Suprapubic skin (tissue), 4 donors: ENCODE measurements around the gene CDK5RAP3. TPM values are rescaled to one million over a fixed set of nuclear protein-coding genes. Genes with fewer than 3 reads are reported as not detected.

ENCODE experiments used
- DNase-seq, 2 donors: peaks; one replicate each; pipeline ENCODE4 v3.0.0-alpha.2; 2019; ENCODE audit warnings: low spot score in 2 of 2
- H3K27ac ChIP-seq: fragments of 200-600 bp; sonication (generic); one replicate; pipeline ENCODE4 v1.5.1; 2019
- H3K27me3 ChIP-seq: fragments of 200-600 bp; sonication (generic); one replicate; pipeline ENCODE4 v1.5.1; 2019
- H3K36me3 ChIP-seq: fragments of 200-600 bp; sonication (generic); one replicate; pipeline ENCODE4 v1.5.1; 2019
- H3K4me1 ChIP-seq: fragments of 200-600 bp; sonication (generic); one replicate; pipeline ENCODE4 v1.5.1; 2019
- H3K4me3 ChIP-seq: fragments of 200-600 bp; sonication (generic); one replicate; pipeline ENCODE4 v1.5.1; 2019; ENCODE audit warnings: mild to moderate bottlenecking
- H3K9me3 ChIP-seq: fragments of 200-600 bp; sonication (generic); one replicate; pipeline ENCODE4 v1.5.1; 2019
- EP300 ChIP-seq: sonication (generic); formaldehyde crosslinking; IDR thresholded peaks from one replicate; pipeline ENCODE4 v1.6.1; 2017; ENCODE audit warnings: antibody characterized with exemption
- POLR2A ChIP-seq, 2 donors: fragments of 450-650 bp; IDR thresholded peaks; one replicate each; pipeline ENCODE4 v1.6.1; 2017; ENCODE audit warnings: antibody characterized with exemption in 2 of 2, mild to moderate bottlenecking in 2 of 2, moderate library complexity in 2 of 2
- POLR2AphosphoS5 ChIP-seq, 3 donors: sonication (generic); formaldehyde crosslinking; IDR thresholded peaks; one replicate each; pipeline ENCODE4 v1.6.1; 2017; ENCODE audit warnings: antibody characterized with exemption in 3 of 3
- WGBS: methylation state at CpG from one replicate; pipeline ENCODE4 v1.1.5; 2018; 5-methylcytosine and 5-hydroxymethylcytosine counted together
- total RNA-seq, 4 donors: library from RNA; depleted of rRNA; stranded (reverse); fragments of >200 nt; gene quantifications; one replicate each; pipeline ENCODE4 v1.1.0, GENCODE V29; 2016
- TF ChIP-seq, protein P1 (sequence below), 2 donors: fragments of 200-600 bp in 1 of 2; fragments of 450-650 bp in 1 of 2; sonication (generic) in 1 of 2; IDR thresholded peaks; one replicate each; pipeline ENCODE4 v1.5.1; 2016 to 2019; ENCODE audit warnings: antibody characterized with exemption in 2 of 2, mild to moderate bottlenecking in 1 of 2, moderate library complexity in 1 of 2

The CDK5RAP3 gene
- total RNA-seq, 4 donors from 2014 or later, result 100 to 296 (median 142) TPM

DNA sequence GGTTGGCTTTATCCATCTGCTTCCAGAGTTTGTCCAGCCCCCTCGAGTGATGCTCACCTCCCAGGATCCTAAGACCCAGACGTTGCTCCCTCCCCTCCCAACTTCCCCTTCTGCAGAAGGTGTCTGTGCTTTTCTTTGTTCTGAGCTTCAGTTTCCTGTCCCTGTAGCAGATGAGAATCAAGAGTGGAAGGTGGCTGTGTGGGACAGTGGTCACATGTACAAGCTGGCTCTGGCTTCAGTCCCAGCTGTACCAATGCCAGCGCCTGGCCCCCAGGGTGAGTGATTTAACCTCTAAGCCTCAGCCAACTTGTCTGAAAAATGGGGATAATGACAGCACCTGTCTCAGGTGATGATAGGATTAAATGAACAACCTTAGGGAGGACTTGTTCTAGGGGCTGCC is 21.0 kb upstream of the CDK5RAP3 start:
- 51% methylated on average over 3 of the region's 3 CpGs for WGBS
- DNase-seq, result no peak
- no peak for TF ChIP-seq POLR2AphosphoS5 (IDR thresholded peaks at IDR 0.05)
- no peak for TF ChIP-seq POLR2A (IDR thresholded peaks at IDR 0.05)
- no peak for TF ChIP-seq EP300
- TF ChIP-seq, protein P1, sequence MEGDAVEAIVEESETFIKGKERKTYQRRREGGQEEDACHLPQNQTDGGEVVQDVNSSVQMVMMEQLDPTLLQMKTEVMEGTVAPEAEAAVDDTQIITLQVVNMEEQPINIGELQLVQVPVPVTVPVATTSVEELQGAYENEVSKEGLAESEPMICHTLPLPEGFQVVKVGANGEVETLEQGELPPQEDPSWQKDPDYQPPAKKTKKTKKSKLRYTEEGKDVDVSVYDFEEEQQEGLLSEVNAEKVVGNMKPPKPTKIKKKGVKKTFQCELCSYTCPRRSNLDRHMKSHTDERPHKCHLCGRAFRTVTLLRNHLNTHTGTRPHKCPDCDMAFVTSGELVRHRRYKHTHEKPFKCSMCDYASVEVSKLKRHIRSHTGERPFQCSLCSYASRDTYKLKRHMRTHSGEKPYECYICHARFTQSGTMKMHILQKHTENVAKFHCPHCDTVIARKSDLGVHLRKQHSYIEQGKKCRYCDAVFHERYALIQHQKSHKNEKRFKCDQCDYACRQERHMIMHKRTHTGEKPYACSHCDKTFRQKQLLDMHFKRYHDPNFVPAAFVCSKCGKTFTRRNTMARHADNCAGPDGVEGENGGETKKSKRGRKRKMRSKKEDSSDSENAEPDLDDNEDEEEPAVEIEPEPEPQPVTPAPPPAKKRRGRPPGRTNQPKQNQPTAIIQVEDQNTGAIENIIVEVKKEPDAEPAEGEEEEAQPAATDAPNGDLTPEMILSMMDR (IDR thresholded peaks at IDR 0.05), result no peak
- Histone ChIP-seq H3K27me3 (no peaks in the 10 kb centered on the region), H3K4me1 (peaks cover 26% of the 10 kb centered on the region), H3K27ac (peak overlapping the region; percentile 69), H3K36me3 (peaks cover 12% of the 10 kb centered on the region), H3K4me3 (no peak overlapping the region), H3K9me3 (no peaks in the 10 kb centered on the region)

DNA sequence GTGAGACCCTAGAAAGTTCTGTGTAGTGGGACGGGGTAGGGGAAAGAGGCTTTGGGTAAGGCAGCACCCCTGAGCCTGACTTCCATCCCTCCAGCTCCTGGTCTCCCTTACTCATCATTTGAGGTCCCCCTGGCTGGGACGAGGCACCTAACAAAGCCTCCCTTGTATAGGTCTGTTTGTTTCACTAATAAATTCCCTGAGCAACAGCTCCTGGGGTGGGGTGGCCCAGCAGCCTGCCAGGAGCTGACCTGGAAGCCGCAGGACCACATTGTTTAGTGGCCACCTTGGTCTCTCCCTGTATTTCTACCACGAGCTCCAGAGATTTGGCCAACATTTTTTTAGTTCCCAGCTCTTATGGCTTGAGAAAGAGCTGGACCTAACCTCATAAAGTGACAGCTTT is 20.5 kb upstream of the CDK5RAP3 start:
- H3K27ac ChIP-seq, result peak overlapping the region; percentile 5
- TF ChIP-seq EP300 (no peak), POLR2AphosphoS5 (IDR thresholded peaks at IDR 0.05) (no peak), POLR2A (IDR thresholded peaks at IDR 0.05) (no peak)
- TF ChIP-seq, protein P1 (IDR thresholded peaks at IDR 0.05), result no peak
- no peak for DNase-seq

DNA sequence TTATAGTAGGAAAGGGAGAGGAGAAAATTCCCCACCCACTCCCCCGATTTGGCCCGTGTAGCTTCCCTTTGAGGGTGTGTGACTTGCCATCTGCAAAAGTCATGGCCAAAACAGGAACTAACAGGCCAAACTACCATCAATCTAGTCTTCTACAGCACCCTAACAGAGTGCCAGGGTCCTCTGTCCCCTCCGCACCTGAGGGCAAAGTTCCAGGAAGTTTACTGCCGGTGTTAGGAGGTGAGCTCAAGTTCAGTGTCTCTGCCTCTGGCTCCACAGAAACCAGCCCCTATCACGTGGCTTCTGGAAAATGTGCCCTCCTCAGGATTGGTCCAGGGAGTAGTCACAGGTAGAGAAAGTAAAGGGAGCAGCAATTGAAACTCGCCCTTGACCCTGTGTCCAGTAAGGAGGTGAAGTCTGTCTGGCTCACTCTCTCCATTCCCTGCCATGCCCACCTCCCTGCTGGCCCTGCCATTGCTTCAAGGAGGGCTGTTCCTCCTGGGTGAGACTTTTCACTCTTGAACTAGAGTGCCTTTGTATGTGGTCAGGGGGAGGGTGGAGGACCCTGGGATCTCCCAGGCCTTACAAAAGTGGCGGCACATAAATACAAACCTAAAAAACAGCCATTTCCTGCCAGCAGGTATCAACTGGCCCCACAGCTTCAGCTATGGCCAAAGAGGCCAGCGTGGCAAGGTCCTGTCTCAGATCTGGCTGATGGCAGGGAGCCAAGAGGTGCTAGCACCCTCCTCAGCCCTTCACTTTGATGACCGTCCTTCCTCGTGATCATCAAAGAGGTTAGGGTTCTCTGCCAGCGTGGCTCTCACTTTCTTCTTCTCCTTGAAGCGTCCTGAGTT is 18.5 kb upstream of the CDK5RAP3 start:
- H3K36me3 ChIP-seq, result no peaks in the 10 kb centered on the region
- DNase-seq, result no peak
- H3K9me3 ChIP-seq, result no peaks in the 10 kb centered on the region
- no peaks in the 10 kb centered on the region for H3K27me3 ChIP-seq
- H3K4me3 ChIP-seq, result no peak overlapping the region
- H3K4me1 ChIP-seq, result peaks cover 35% of the 10 kb centered on the region
- TF ChIP-seq POLR2A (IDR thresholded peaks at IDR 0.05), result no peak
- TF ChIP-seq EP300, result no peak
- TF ChIP-seq, protein P1 (IDR thresholded peaks at IDR 0.05), result no peak
- TF ChIP-seq POLR2AphosphoS5 (IDR thresholded peaks at IDR 0.05), result no peak
- 72% methylated on average over 12 of the region's 12 CpGs for WGBS
- peak overlapping the region; percentile 37 for H3K27ac ChIP-seq

More for the DNA sequence above, 20.5 kb upstream of the CDK5RAP3 start:
- Histone ChIP-seq H3K36me3 (peaks cover 7% of the 10 kb centered on the region), H3K4me3 (no peak overlapping the region), H3K27me3 (no peaks in the 10 kb centered on the region), H3K4me1 (peaks cover 29% of the 10 kb centered on the region), H3K9me3 (no peaks in the 10 kb centered on the region)
- 80% methylated on average over 4 of the region's 4 CpGs for WGBS

DNA sequence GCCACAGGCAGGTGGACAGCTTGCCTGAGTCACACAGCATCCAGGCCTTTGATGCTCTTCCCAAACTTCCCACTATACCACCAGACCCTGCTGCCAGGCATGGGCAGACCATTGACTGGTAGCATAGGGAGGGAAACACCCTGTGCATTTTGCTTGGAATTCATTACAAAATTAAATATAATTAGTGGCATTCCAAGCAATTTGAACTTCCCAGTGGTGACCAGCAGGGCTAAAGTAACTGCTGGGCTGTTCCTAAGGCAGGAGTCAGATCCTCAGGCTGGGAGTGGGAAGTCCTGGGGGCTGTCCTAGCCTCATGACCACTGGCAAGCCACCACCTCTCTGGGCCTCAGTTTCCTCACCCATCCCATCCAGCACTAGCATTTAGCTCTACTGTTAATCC is 17.0 kb upstream of the CDK5RAP3 start:
- H3K27ac ChIP-seq, result no peak overlapping the region
- no peaks in the 10 kb centered on the region for H3K36me3 ChIP-seq
- TF ChIP-seq POLR2A (IDR thresholded peaks at IDR 0.05) (no peak), POLR2AphosphoS5 (IDR thresholded peaks at IDR 0.05) (no peak), EP300 (no peak)
- TF ChIP-seq, protein P1 (IDR thresholded peaks at IDR 0.05), result no peak
- H3K4me1 ChIP-seq, result peaks cover 44% of the 10 kb centered on the region
- no peaks in the 10 kb centered on the region for H3K9me3 ChIP-seq
- no peak overlapping the region for H3K4me3 ChIP-seq
- no peak for DNase-seq
- no peaks in the 10 kb centered on the region for H3K27me3 ChIP-seq
